Panc1 (cell line): ENCODE data around the gene GPR65.

Experiments
- POLR2AphosphoS5 ChIP-seq: IDR thresholded peaks from 2 replicates; pipeline ENCODE4 v1.6.1; 2012; ENCODE audit warnings: mild to moderate bottlenecking, low read depth, low read length, moderate library complexity
- SIN3A ChIP-seq: IDR thresholded peaks from 2 replicates; pipeline ENCODE4 v1.6.1; 2012; ENCODE audit warnings: low read depth, mild to moderate bottlenecking, low read length, moderate library complexity, borderline replicate concordance; ENCODE audit not compliant: insufficient read depth
- TCF7L2 ChIP-seq: IDR thresholded peaks from 2 replicates; pipeline ENCODE4 v1.6.1; 2011; ENCODE audit warnings: mild to moderate bottlenecking, low read depth, low read length, inconsistent platforms
- TF ChIP-seq, protein P1 (sequence below): fragments of 450-650 bp; IDR thresholded peaks from 2 replicates; pipeline ENCODE4 v1.5.1; 2017; ENCODE audit warnings: mild to moderate bottlenecking
- TF ChIP-seq, protein P2 (sequence below), 2 experiments: IDR thresholded peaks; 2 replicates each; pipeline ENCODE4 v1.6.1; 2011 to 2012; ENCODE audit warnings: low read depth in 2 of 2, control low read depth in 1 of 2, low read length in 1 of 2, mild to moderate bottlenecking in 1 of 2, moderate library complexity in 1 of 2; ENCODE audit not compliant: insufficient read depth in 1 of 2

DNA sequence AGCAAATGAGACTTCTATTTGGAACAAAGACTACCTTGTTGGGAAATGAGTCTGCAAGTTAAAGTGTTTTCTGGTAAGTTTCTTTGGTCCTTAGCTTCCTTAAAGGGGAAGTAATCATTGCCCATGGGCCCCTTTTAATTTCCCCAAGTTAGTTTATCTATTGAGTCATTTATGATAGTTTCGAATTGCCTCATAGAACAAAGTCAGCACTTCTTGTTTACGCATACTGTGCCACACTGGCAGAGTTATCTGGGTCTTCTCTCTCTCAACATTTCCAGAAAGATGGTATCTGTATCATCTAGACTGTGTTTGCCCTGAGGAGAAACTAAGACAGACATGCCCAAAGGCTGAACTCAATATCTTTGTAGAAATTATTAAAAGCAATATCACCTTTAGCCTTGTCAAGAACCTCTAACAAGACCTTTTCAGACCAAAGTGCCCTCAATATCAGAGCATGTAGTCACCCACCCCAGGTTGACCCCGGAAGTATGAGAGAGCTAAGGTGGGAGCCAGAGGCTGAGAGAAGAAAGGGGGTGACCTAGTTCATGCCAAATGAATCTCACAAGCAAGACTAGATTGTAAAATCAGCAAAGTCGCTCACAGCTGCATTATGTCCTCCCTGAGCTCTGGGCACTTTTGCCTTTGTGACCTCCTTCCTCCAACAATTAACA lies 40.0 kb downstream of the GPR65 start:
- TF ChIP-seq, protein P1, sequence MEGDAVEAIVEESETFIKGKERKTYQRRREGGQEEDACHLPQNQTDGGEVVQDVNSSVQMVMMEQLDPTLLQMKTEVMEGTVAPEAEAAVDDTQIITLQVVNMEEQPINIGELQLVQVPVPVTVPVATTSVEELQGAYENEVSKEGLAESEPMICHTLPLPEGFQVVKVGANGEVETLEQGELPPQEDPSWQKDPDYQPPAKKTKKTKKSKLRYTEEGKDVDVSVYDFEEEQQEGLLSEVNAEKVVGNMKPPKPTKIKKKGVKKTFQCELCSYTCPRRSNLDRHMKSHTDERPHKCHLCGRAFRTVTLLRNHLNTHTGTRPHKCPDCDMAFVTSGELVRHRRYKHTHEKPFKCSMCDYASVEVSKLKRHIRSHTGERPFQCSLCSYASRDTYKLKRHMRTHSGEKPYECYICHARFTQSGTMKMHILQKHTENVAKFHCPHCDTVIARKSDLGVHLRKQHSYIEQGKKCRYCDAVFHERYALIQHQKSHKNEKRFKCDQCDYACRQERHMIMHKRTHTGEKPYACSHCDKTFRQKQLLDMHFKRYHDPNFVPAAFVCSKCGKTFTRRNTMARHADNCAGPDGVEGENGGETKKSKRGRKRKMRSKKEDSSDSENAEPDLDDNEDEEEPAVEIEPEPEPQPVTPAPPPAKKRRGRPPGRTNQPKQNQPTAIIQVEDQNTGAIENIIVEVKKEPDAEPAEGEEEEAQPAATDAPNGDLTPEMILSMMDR: no peak
- TF ChIP-seq SIN3A: no peak
- TF ChIP-seq POLR2AphosphoS5: no peak
- TF ChIP-seq, protein P2, sequence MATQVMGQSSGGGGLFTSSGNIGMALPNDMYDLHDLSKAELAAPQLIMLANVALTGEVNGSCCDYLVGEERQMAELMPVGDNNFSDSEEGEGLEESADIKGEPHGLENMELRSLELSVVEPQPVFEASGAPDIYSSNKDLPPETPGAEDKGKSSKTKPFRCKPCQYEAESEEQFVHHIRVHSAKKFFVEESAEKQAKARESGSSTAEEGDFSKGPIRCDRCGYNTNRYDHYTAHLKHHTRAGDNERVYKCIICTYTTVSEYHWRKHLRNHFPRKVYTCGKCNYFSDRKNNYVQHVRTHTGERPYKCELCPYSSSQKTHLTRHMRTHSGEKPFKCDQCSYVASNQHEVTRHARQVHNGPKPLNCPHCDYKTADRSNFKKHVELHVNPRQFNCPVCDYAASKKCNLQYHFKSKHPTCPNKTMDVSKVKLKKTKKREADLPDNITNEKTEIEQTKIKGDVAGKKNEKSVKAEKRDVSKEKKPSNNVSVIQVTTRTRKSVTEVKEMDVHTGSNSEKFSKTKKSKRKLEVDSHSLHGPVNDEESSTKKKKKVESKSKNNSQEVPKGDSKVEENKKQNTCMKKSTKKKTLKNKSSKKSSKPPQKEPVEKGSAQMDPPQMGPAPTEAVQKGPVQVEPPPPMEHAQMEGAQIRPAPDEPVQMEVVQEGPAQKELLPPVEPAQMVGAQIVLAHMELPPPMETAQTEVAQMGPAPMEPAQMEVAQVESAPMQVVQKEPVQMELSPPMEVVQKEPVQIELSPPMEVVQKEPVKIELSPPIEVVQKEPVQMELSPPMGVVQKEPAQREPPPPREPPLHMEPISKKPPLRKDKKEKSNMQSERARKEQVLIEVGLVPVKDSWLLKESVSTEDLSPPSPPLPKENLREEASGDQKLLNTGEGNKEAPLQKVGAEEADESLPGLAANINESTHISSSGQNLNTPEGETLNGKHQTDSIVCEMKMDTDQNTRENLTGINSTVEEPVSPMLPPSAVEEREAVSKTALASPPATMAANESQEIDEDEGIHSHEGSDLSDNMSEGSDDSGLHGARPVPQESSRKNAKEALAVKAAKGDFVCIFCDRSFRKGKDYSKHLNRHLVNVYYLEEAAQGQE (IDR thresholded peaks at IDR 0.05; ENCODE audit: insufficient read depth in 1 of 2, low read depth in 2 of 2, low read length in 1 of 2): no peak
- TF ChIP-seq TCF7L2: no peak
